Activated T-cell treated with anti-CD3 and anti-CD28 coated beads for 4 hours (primary cell): Measurements from ENCODE around the gene SHC3.

Experiments
- DNase-seq: peaks from one replicate; pipeline ENCODE4 v3.0.0-alpha.2; 2020

The SHC3 gene

DNA sequence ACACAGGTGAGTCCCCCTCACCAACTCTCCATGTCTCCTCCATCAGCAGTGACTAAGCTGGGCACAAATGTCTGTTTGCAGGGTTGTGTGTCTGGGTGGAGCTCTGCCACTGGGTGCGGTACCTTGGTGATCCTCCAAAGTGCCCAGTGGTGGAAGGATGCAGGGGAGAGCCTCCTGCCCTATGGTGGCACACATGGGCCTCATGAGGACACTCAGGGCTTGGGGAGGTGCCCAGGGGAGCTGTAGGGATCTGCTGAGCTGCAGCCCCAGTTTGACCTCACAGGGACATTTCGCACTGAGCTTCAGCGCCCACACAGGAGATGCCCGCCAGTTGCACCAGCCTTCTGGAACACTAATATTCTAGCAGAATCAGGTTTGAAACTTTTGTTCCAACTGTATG lies 157.9 kb downstream of the SHC3 start:
- DNase-seq, result no peak

GRCh38 chr9:89015336-89015735 lies 163.3 kb downstream of the SHC3 start:
- DNase-seq, result no peak

- no peak for DNase-seq
These were observed 164.5 kb downstream of the SHC3 start for GRCh38 chr9:89014153-89014552.

DNA sequence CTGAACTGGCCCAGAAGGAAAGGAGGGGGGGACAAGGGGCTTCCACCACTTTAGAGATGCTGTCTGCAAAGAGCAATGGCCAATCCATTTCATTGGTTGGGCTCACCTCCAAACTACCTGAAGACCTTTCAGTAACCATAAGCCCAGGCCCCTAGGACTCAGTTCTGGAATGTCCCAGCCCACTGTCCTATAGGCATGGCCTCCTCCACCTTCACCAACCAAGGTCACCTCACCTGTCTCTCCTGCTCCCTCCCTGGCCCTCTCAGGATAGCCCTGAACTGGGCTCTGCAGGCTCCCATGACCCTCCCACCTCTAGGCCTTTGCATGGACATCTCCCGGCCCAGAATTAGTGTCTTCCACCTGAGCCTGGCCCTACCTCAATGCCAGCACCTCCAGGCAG lies 165.0 kb downstream of the SHC3 start:
- DNase-seq, result no peak

- no peak for DNase-seq
These were observed 166.2 kb downstream of the SHC3 start for GRCh38 chr9:89012294-89013042.

DNA sequence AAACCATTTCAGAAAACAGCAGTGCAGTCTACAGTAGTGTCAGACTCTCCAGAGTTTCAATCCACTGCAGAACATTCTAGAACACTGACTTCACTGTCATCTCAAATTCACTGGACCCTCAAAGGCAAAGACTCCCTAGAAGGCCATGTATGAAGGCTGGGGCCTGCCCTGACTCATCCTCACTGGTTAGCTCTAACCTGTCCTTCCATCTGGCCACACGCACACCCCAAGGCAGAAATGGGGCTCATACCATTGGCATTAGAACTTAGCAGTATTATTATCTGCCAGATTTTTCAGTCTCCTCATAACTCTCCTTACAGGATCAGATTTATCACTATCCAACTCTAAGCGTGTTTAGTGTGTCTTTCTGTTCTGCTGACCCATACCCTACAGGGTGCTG lies 166.9 kb downstream of the SHC3 start:
- no peak for DNase-seq

- DNase-seq, result no peak
These were observed 168.0 kb downstream of the SHC3 start for GRCh38 chr9:89010526-89011111.

DNA sequence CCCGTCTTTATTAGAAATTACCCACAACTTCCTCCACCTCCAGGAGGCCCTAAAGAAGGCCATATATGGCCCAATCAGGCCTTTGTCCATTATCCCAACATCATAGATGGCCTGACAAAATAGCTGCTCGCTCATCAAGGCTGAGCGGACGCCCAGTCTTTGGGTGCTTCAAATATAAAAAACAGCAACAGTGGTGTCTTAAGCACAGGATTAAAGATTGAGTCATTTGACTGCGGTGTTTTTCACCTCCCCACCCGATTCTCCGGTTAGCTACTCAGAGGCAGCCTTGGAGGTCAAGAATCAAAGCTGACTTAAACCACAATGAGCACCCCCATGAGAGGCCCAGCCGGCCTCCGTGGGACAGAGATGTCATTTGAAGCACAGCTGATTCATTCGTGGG lies 168.6 kb downstream of the SHC3 start:
- no peak for DNase-seq

DNA sequence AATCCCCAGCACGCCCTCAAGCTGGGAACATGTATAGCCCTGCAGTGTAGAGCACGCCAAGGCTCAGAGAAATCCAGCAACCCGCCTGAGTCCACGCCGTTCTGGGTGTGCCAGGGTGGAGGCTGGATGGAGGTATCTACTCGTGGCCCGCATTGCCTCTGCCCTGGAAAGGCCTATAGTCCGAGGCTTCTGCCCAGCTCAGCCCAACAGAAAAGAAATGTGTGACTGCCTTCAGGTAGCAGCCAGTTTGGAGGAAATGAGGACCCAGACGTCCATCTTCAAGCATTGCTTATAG lies 169.1 kb downstream of the SHC3 start:
- DNase-seq, result no peak

DNA sequence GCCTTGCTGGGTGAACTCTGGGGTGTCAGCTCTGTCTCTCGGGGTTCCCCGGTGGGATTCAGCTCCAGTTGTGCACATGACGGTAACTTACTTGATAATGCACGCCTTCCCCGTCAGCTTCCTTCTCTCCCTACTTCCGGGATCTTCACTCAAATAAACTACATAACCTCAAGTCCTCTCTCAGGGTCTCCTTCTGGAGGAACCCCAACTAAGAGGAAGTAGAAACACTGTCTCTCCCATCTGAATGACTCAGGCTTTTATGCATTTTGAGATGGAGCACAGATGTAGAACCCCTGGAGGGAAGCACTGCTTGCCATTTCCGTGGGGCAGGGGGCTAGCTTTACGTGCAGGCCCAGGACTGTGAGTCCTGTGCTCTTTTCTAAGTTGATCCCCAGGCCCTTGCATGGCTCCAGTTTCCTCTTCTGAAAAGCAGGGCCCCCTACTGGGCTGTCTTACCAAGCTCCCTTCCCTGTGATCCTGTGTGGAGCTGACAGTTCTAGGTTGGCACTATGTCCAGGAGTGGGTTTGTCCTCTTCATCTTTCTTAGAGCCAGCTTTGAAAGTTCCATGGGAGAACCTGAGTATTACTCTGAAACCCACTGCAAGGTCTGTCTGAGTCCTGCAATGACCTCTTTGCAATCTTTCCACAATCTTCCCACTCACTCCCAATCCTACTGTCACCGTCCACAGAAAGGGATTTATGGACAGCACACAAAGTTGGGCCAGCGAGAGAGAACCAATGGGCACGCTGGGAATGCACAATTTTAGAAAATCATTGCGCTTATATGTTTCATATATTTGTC lies 169.7 kb downstream of the SHC3 start:
- no peak for DNase-seq

GRCh38 chr9:89008055-89008743 lies 170.4 kb downstream of the SHC3 start:
- DNase-seq, result no peak

DNA sequence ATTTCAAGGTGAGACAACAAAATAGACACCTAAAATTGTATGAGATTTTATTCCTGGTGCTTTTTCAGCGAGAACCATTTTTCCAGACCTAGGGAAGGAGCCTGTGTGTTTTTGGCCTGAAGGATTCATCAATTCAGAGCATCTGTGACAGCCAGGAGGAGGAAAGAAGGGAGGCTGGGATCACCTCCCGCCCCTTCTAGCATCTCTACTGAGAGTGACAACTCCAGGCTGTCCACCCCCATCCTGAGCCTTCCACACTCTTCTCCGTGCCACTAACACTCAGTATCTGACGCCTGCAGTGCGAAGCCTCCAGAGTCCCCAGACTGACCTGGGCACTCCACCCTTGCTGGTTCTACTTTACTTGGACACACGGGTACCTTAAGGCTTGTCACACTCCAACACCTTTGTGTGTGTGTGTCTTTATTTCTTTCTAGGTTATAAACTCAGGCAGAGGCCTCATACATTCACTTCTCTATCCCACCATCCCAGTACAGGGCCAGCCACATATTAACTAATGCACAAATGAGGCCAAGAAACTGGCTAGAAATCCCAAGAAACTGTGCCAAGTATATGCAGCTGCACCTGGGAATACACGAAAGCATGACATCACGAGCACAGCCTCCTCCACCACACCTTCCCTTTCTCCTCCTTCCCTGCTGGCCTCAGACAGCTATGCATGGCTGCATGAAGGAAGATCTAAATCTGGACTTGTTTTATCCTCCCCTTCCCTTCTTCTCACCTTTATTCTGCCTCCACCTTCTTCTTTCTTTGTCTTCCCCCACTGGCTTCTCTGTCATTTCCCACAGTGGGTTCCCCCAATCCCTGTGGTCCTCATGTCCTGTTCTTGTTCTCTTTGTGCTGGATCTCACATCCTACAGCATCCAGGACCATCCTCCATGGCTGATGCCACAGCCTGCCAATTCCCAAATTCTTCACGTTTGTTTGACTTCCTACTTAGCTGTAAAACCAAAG lies 171.3 kb downstream of the SHC3 start:
- no peak for DNase-seq

GRCh38 chr9:89006267-89006666 lies 172.4 kb downstream of the SHC3 start:
- no peak for DNase-seq

DNA sequence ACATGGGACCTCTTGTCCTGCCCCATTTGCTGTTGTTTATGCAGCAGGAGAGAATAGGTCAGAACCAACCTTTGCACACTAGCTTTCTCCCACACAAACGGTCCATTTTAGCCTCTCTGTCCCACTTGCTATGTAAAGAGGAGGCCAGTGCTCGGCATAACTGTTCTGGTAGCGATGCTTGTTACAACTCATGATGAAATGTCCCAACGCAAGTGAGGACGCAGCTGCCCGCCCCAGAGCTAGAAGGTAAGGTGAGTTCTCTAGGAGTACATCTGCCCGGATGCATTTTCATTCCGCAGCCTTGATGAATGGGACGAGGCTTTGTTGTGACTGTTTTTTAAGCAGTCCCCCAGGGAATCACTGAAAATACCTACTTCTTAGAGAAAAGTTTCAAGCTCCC lies 173.3 kb downstream of the SHC3 start:
- no peak for DNase-seq

DNA sequence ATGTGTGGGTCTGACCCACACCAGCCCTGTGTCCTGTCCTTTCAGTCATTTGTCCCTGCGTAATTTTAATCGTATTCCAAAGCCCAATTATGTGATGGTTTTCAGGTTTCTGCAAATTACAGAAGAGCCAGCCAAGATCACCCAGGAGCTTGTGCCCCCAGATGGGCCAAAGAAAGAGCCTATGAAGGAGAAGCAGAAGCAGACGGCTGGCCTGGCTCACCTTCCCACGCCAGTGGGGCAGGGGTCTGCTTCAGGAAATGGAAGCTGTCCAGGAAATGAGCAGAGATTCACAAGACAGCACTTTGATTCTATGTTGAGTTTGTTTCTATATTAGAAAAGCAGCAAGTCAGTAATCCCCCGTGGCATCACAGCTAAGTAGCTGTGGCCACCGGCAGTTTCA lies 175.6 kb downstream of the SHC3 start:
- no peak for DNase-seq

GRCh38 chr9:89001917-89002540 lies 176.6 kb downstream of the SHC3 start:
- DNase-seq, result no peak

- peak; percentile 70 for DNase-seq
These were observed 177.4 kb downstream of the SHC3 start for GRCh38 chr9:89000973-89001916.

DNA sequence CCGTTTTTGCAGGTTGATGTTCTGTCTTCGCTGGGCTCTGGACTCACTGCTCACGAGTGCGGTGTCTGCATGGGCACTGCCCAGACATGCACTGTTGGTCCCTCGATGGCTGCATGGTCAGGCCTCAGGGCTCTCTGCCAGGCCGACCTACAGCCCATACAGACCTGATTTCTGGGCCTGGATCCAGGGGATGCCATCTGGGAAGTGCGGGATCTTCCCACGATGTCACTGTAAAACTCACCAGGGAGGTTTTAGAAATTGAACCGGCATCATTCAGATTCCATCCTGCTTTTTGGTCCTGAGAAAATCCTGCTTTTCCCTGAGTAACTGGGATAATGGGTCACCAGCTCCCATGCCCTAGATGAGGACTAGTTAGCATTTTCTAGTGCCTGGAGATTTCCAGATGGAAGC lies 178.2 kb downstream of the SHC3 start:
- DNase-seq, result no peak

DNA sequence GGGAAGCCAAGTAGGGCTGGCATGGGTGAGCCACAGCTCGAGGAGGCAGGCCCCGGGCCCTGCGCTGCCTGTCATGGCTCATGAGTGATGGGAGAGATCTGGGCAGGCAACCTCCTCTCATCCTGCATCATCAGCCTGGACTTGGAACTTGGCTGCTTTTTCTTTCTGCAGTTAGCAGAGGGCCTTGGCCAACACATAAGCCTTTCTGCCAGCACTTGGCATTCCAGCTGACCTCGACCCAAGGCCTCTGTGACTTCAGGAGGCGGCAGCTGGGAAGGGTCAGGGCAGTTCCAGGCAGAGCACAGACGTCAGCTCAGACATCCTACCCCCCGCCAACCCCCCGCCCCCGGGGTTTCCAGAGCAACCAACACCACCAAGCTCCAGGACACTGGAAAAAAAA lies 179.7 kb downstream of the SHC3 start:
- DNase-seq, result no peak

DNA sequence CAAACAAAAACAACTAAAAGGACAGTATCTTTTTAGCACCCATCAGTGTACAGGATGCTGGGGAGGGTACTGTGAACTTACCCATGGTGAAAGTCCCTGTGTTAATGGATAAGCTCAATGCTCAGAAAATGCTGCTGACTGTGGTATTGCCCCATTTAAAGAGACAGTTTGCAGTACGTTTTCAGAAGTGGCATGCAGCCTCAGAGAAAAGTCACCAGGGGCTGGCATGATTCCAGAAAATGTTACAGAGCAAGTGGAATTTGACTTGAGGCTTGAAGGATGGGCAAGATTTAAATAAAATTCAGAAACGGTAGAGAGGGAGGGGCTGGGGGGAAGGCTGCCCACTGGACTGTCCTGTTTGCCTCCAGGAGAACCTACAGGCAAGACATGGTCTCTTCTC lies 180.1 kb downstream of the SHC3 start:
- no peak for DNase-seq

DNA sequence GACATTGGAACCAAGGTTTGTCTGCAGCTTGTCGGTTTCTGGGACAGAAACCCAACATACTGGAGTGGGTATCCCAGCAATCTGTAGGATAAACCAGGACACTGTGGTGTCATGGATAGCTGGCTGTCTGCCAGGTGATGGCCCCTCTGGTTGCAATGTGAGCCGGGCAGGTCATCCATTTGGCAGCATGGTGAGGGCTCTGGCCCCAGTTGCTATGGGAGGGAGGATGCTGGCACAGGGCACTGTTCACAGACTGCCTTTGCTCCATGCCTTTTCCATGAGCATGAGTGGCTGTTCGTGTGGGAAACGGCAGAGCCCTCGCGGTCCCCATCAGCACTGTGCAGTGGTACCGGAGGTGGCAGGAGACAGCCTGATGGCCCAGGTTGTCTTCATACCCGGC lies 181.0 kb downstream of the SHC3 start:
- DNase-seq, result no peak
